Stimulated activated CD8-positive, alpha-beta memory T cell treated with anti-CD3 and anti-CD28 coated beads, Interleukin-15, amount 100 ng/mL, for 1 hour (primary cell): ENCODE data around the gene EFEMP1.

Experiments
- DNase-seq: peaks from one replicate; pipeline ENCODE4 v3.0.0-alpha.2; 2020; ENCODE audit warnings: low read depth

Gene EFEMP1

DNA sequence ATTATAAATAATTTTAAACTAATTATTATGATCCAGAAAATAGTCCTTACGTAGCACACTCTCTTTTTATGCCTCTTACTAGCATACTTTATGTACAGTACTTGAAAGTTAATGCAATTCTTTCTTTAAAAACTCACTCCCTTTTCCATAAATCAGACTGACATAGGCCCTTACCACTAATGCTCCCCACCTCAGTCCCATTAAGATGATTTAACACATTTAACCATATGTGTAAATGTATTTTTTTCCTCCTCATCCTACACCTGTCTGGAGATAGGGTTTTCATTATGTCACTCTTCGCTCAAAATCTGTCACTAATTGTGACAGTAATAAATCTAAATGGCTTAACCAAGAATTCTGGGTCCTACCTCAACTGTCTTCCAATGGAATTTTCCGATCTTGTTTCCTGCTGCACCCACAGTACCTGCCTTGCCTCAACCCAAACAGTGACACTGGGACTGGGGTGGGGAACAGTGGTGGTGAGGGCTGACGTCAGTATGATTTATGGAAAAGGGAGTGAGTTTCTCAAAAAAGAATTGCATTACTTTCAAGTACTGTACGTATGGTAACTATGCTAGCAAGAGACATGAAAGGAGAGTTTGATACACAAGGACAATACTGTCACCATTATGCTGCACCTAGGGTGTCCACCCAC lies 25.1 kb downstream of the EFEMP1 start:
- no peak for DNase-seq

DNA sequence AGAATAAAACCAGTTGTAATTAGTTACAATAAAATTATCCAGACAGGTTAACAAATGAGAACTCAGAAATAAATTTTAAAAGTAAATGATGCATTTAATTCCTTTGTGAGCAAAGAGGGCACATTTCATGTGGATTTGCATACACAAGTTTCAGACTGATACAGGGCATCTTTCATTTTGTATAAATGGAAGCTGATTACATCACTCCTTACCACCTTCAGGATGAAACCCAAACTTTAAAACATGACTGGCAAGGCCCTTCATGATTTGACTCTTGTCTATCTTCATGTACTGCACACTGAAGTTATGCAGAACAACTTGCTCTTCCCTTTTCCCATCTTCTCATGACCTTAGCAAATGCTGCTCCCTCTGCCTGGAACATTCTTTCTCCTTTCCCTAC lies 26.9 kb downstream of the EFEMP1 start:
- DNase-seq = no peak

DNA sequence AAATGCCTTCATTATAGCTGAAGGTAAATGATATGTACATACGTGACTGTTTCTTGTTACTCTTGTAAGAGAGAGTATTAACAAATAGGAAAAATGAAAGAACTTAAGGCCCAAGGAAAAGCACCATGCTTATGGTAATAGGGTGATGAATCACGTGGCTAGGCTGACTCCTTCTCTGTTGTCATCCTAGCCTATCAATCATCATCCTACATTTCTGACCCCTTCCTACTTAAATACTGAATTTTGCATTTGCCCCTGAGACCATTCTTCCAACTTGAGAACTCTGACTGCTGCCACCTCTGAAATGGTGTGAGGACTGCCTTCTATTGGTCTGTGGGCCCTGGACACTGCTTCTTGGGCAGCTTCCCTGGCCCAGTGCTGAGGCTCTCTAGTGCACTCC lies 28.9 kb downstream of the EFEMP1 start:
- DNase-seq = no peak

DNA sequence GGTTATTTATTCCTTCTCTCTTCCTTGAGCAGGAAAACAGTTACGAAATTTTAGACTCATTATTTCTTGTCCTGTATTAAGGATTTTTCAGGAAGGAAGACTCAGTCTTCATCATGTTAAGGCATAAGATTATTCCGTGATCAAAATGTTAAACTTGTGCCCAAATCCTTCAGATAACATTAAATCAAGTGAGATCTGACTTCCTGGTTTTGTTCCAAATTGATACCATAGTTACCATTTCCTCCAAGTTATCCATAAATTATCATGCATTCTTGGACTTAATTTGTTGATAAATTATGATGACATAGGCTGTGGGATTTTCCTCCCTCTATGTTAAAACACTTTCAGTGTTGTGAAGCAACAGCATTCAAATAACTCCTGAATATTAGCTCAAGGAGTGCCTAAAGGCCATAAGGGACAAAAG lies 31.9 kb downstream of the EFEMP1 start:
- no peak for DNase-seq

DNA sequence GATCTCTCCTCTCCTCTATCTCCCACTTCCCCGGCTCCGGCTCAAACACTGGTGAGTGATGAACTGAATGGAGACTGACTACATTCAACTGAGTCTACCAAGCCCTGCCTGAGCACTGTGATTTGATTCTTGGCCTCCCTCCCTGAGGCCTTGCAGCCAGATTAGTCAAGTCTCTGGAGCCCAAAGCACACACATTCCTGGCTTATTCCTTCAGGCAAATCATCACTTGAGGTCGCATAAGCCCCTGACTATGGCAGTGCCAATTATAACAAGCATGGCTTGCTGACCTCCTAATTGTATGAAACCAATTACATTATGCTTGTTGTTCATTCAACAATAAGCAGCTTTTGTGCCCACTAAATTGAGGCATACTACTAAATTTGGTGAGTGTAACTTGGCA lies 34.6 kb downstream of the EFEMP1 start:
- no peak for DNase-seq

DNA sequence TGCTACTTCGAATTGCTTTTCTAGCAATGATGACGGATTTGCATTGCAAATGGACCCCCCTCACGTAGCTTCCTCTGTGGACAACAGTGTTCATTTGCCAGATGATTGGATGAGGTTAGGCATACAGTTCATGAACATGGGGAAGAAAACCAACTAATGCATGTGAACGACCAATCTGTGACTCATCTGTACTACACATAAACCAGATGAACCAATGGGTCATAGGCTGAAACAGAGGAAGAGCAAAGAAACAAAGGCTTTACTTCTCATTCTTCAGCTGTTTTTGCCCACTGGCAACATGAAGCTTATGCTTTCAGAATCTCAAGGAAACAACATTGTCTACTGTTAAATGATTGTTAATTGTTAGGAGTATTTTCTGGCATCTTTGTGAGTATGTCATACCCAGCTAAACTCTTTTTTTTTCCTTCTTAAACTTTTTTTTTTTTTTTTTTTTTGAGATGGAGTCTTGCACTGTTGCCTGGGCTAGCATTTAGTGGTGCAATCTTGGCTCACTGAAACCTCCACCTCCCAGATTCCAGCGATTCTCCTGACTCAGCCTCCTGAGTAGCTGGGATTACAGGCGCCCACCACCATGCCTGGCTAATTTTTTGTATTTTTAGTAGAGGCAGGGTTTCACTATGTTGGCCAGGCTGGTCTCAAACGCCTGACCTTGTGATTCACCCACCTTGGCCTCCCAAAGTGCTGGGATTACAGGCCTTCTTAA lies 35.5 kb downstream of the EFEMP1 start:
- DNase-seq = no peak

DNA sequence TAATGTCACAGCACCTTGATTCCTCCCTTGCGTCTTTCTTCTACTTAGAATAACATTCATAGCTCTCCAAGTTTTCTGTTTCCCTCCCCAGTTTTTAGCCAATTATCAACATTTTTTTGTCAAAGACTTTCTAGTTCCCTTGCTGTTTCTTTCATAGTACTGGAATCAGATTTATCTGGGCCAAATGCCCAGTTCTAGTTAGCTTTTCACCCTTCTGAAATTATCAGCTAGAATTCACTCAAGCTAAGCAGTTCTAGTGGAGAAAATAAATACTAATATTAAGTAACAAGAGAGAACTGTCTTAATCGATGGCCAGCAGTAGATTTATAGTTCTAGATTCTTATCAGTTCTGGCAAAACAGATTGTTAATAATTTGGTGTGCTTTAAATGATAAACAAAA lies 36.2 kb downstream of the EFEMP1 start:
- no peak for DNase-seq

DNA sequence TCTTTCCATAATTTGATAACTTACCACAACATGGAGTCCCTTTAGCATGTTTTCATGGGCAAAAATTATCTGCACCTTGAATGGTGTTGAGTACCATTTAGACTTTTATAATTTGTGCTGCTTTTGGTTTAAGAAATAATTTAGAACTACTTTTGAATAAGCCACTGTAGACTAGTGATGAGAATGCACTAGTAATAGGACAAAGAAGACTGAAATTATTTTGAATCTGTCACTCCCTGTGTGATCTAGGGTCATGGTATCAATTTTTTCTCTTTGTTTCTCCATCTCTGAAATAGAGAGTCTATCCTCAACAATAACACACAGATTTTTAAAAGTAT lies 37.7 kb downstream of the EFEMP1 start:
- DNase-seq = no peak

DNA sequence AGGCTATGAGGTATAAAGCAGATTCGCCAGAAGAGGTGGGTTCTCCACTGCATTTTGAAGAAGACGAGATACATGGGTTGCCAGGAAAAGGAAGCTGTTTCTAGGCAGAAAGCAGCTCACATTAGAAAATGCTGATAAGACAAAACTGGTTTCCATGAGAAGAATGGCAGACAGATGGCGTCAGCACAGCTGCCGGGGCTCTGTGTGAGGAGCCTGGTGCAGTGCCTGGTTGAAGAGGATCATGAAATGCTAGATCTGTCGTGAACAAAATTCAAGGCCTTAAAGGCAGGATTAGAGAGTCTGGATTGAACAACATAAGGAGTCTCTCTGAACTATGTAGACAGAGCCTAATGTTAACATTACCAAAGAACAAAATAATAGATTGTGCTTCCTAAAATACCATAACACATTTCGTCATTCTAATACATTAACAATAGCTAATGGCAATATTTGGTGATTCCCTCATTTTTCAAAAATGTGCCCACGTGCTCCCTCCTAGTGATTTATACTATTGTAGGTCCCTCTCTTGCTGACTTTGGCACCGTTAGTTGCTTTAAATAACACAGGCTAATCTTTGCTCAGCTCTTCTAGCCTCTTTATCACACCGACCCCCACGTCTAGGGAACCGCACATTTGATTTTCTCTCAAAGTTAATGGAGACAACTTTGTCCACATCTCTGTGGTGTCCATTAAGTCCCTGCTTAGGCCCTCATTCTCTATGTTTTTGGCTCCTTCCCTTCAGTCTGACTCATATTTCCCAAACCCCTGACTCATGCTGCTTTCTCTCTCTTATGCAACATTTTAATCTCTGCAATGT lies 38.2 kb downstream of the EFEMP1 start:
- no peak for DNase-seq

DNA sequence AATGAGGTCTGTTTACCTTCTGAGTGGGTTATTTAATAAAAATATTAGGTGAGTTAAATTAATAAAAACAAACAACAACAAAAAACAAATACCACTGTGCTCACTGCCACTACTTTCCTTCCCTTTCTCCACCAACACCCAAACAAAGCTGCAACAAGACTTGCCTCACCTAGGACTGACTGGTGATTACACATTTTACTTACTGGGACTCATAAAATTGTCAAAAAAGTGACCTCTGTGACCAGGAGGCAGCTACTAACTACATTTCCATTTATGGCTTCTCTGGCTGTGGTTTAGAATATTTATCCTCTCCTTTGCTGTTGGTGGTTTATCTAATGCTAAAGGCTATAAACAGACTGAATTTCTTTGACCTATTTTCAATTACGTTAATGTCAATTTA lies 39.8 kb downstream of the EFEMP1 start:
- no peak for DNase-seq

DNA sequence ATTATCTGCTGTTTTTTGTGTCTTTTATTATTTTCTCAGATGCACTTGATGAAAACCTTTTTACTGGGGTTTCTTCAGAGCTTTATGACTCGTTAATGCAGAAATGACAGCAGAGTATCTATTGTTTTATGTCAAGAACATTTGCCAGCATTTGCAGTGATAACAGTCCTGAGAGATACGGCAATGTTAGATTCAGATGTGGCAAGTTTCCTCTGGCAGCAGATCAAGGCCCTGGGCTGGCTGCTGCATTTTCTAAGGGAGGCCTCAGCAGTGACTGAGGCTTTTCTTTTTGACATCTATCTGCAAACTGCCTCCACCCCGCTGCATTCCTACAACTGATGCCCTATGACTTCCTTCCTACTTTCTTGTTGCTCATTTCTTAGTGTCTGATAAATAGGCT lies 40.2 kb downstream of the EFEMP1 start:
- DNase-seq = no peak

DNA sequence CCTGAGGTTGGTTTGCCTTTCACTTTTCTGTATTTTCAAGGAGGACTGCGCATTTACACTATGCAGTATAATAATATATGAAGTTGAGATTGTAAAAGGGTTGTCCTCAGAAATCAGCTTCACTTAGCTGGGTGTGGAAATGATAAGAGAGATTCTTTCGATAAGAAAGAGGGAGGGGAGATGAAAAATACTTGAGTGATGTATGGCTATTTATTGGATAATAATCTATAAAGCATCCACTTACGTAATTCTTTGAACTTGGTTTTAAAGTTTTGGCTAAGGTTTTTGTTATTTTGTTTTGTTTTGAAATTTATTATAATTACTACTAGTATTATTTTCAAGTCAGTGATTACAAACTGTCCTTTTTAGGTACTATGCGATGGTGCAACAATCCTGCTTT lies 40.6 kb downstream of the EFEMP1 start:
- no peak for DNase-seq

DNA sequence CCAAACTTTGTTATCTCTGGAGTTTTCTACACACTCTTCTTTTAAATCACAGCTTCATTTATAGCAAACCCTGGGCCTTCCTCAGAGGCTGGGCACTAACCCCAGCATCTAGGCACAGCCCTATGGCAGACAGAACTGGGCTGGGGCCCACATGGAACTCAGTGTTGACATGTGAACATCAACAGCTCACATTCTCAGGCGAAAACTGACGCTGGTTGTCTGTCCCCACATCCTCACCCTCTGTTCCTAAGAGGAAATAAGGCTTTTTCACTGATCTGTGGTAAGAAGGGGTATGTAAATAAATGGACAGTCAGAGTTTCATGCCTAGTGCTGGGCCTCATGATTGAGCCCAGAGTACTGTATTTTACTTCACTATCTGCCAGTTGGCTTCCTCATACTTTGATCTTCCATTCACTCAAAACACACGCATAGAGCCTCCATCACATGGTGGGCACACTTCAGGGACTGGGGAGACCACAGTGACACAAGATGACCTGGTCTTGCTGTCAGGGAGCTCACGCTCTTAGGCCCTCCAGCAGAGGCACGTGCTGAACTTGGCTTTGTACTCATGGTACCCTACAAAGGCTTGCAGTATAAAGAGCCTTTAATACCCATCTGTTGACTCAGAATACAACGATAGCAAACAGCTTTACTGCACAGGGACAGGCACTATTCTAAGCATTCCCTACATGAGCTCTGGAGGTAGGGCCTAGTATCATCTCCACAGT lies 43.0 kb downstream of the EFEMP1 start:
- no peak for DNase-seq

DNA sequence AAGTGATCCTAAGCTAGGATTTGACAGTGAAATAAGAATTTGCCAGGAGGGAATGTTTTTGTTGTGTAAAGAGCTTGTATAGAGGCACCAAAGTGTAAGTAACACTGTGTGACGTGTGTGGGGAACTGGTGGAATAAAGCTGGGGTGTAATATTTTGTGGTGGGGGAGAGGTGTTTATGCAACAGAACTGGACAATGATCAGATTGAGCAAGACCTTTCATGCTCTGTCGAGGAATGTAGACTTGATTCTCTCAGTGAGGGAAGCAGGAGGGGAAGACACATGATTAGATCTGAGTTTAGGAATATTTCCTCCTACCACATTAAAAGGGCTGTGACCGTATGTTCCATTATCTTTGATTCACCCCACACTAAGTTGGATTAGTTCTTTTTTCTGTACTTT lies 43.6 kb downstream of the EFEMP1 start:
- no peak for DNase-seq

DNA sequence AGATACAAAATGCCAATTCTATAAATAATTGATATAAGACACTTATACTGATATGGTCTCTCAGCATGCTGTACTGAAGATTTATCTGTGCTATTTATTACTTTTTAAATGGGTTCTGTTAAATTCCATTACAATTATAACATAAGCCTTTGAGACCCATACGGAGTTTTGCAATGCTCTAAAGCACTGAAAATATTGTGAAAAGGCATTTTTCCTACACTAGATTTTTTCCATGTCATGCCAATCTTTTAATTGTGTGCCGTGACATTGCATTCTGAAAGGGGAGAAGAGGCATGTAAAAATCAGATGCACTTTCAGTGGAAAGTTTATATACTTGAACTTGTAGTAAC lies 46.5 kb downstream of the EFEMP1 start:
- no peak for DNase-seq

DNA sequence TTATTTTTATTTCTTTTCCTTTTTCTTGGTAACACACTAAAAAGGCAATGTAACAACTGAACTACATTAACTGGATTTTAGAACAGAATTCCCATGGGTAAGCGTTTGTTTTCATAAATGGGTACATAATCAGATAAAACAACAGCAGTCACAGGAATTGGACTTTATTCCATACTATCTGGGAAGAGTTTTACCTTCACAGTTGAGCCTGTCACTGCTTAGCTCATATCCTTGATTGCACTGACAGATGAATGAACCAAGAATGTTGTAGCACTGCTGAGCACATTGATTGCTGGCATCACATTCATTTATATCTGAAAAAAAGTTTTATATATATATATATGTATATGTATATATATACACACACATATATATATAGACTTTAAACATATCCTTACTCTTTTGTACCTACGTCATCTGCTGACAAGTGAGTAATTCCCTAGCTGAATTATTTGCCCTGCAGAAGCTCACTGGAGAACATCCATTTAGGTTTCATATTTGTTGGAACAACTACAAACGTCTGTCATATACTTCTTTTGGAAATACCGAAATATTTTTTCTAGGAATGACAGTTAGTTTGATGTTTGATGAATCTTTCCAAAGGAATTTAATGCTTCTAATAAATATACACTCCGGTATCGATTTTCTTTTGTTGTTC lies 47.0 kb downstream of the EFEMP1 start:
- DNase-seq = no peak

DNA sequence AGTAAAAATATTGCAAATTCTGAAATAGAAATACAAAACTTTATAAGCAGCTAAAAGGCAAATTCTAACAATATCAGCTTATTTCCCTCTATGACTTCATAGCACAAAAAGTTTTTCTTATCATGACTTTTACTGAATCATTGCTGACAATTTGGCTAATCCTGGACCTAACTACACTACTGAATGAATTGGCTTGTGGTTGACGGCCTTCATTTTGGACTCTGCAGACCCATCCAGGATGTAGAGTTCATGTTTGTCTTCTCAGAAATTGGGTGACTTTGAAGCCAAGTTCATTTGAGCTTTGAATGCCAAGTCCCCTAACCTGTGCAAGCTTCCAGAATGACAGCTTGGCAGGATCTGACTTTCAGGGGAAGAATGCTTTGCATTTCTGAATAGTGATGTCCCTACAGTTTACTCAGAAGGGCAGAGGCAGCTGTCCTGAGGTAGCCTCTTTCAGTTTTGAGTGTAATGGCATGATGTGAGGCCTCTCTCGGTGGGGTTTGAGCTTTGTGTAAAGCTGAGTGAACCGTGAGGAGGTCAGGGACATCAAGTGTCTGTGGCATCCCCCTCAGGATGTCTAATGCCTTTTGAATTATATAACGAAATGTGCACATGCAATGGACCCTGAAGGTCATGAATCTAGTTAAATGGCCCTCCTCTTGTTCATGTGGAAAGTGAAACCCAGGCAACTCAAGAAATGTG lies 48.0 kb downstream of the EFEMP1 start:
- DNase-seq = no peak

DNA sequence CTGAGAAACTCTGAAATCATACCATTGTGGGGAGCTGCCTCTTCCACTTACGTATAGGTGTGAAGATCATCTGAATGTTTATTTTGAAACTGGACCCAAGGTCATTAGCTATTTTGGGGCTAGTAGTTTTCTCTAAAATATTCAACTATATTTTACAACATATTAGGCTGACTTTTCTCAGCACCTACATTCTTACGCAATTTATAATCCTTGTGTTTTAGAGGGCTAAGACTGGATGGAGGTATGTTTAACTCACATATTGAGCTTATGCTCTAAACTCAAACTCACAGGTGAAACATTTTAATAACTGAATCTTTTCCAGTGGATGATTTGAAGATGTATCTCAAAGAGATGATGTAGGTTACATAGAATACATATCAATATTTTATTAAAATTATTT lies 49.2 kb downstream of the EFEMP1 start:
- DNase-seq = no peak

DNA sequence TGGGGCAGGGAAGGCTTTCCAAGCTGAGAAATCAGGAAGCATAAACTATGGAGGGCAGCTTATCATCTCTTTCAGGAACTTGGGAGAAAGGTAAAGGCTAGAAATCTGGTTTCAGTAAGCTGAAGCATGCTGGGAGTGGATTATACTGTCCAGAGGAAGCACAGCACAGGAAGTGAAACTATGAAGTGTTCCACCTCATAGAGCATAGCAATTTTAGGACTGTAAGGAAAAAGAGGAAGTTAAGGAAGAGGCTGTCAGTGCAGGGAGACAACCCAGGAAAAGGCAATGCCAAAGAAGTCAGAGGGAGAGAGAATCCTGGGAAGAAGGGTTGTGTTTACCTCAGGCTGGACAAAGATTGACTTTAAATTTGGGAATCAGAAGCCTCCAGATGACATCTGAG lies 51.9 kb downstream of the EFEMP1 start:
- DNase-seq = no peak

DNA sequence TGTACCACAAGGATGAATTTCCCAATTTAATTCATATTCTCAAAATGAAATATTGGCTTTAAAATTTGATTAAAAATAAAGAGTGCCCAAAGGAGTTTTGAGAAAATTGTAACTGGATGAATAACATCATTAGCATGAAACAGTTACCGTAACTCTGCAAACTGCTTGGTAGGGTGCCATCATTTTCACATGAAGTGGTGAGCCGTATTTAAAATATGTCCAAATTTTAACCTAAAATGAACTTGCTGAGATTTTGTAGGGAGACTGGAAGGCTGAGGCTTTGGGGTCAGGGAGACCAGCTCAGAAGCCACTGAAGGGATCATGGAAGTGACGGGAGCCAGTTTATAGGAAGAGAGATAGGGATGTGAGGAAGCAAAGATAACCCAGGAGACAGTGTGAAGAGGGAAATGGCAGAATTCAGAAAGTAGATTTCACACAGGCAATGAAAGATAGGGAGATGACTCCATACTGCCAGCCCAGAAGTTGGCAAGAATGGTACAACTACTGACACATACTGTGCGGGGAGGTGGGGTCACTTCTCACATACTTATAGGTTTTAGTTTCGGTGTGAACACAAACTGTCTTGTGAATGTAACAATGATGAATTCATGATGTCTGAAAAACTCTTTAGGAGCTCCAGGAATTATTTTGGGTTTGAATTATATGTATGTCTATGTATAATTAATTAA lies 53.8 kb downstream of the EFEMP1 start:
- no peak for DNase-seq
